GM12878 (cell line): ENCODE results near the gene ZDHHC11. TPM values are rescaled to one million over a fixed set of nuclear protein-coding genes. Genes with fewer than 3 reads are reported as not detected.

ENCODE experiments used
- CEBPB ChIP-seq, 2 experiments: fragments of 150-350 bp in 1 of 2; IDR thresholded peaks; 2 replicates each; pipeline ENCODE4 v1.6.1; 2012 to 2014; ENCODE audit warnings: low read depth in 2 of 2, low read length in 2 of 2, borderline replicate concordance in 1 of 2, inconsistent platforms in 1 of 2
- CEBPZ ChIP-seq: fragments of 150-350 bp; IDR thresholded peaks from 2 replicates; pipeline ENCODE4 v1.6.1; 2016; ENCODE audit warnings: low read depth, low read length
- ESRRA ChIP-seq: IDR thresholded peaks from 2 replicates; pipeline ENCODE4 v1.6.1; 2012; ENCODE audit warnings: mild to moderate bottlenecking, low read length, improper control_type of control experiment
- GABPA ChIP-seq: IDR thresholded peaks from 2 replicates; pipeline ENCODE4 v1.6.1; 2014; ENCODE audit warnings: antibody characterized with exemption, low read depth, mild to moderate bottlenecking, inconsistent platforms
- HDAC6 ChIP-seq: fragments of 200-600 bp; sonication (generic); IDR thresholded peaks from one replicate; pipeline ENCODE4 v1.8.0; 2017; ENCODE audit warnings: antibody characterized with exemption; ENCODE audit not compliant: unreplicated experiment
- NKRF ChIP-seq: fragments of 450-650 bp; conservative IDR thresholded peaks from 2 replicates; pipeline ENCODE4 v1.6.1; 2017; ENCODE audit warnings: mild to moderate bottlenecking, moderate library complexity
- NR2C1 ChIP-seq: fragments of 450-650 bp; IDR thresholded peaks from 2 replicates; pipeline ENCODE4 v1.6.1; 2017; ENCODE audit warnings: antibody characterized with exemption, mild to moderate bottlenecking, moderate library complexity
- PAX5 ChIP-seq: IDR thresholded peaks from 2 replicates; pipeline ENCODE4 v1.6.1; 2011; ENCODE audit warnings: low read depth, low read length, borderline replicate concordance
- SMAD5 ChIP-seq: IDR thresholded peaks from 2 replicates; pipeline ENCODE4 v1.6.1; 2016; ENCODE audit warnings: antibody characterized with exemption, low read depth
- SUPT20H ChIP-seq: IDR thresholded peaks from 2 replicates; pipeline ENCODE4 v1.6.1; 2011; ENCODE audit warnings: low read depth, mild to moderate bottlenecking, low read length, moderate library complexity, borderline replicate concordance; ENCODE audit not compliant: control insufficient read depth
- TARDBP ChIP-seq: IDR thresholded peaks from 2 replicates; pipeline ENCODE4 v1.6.1; 2016; ENCODE audit warnings: borderline replicate concordance
- TCF7 ChIP-seq: IDR thresholded peaks from 2 replicates; pipeline ENCODE4 v1.6.1; 2014; ENCODE audit warnings: antibody characterized with exemption, borderline replicate concordance
- ZNF207 ChIP-seq: fragments of 450-650 bp; IDR thresholded peaks from 2 replicates; pipeline ENCODE4 v1.6.1; 2014; ENCODE audit warnings: antibody characterized with exemption, mild to moderate bottlenecking, borderline replicate concordance
- ZNF622 ChIP-seq: fragments of 450-650 bp; IDR thresholded peaks from 2 replicates; pipeline ENCODE4 v1.6.1; 2017; ENCODE audit warnings: mild to moderate bottlenecking, inconsistent platforms
- polyA plus RNA-seq, 11 experiments: library from polyadenylated mRNA; depleted of rRNA in 4 of 11; unstranded in 6 of 11; stranded (reverse) in 5 of 11; fragments of >200 nt; fragmentation: Nextera tagmentation in 4 of 11; fragmentation: Illumina TruSeq in 1 of 11; extraction: Ambion mirVana in 4 of 11; extraction: Trizol in 1 of 11; gene quantifications; 1 replicate in 1 of 11; 2 replicates in 10 of 11; pipeline versions ENCODE4 v1.2.1 to v1.2.3, GENCODE V29; 2011 to 2016; ENCODE audit warnings: inconsistent platforms in 2 of 11, missing spikeins in 2 of 11, low read depth in 1 of 11
- total RNA-seq, 4 experiments: library from RNA; depleted of rRNA in 3 of 4; stranded (reverse); fragments of >200 nt in 3 of 4; fragmentation: Illumina TruSeq in 1 of 4; extraction: Trizol in 1 of 4; gene quantifications; 2 replicates each; pipeline versions ENCODE4 v1.2.1 to v1.2.3, GENCODE V29; 2013 to 2021
- TF ChIP-seq, protein P1 (sequence below): fragments of 450-650 bp; IDR thresholded peaks from 2 replicates; pipeline ENCODE4 v1.6.1; 2017; ENCODE audit warnings: mild to moderate bottlenecking
- TF ChIP-seq, protein P2 (sequence below): IDR thresholded peaks from 2 replicates; pipeline ENCODE4 v1.6.1; 2011; ENCODE audit warnings: borderline replicate concordance, low read depth, mild to moderate bottlenecking, moderate library complexity, mixed read lengths, low read length; ENCODE audit not compliant: insufficient read depth; ENCODE audit errors: extremely low read length
- TF ChIP-seq, protein P3 (sequence below): IDR thresholded peaks from 2 replicates; pipeline ENCODE4 v1.6.1; 2012; ENCODE audit warnings: low read depth, low read length, improper control_type of control experiment
- TF ChIP-seq, protein P4 (sequence below): fragments of 450-650 bp; IDR thresholded peaks from 2 replicates; pipeline ENCODE4 v1.6.1; 2017; ENCODE audit warnings: borderline replicate concordance

Gene ZDHHC11
- total and polyA plus RNA-seq, 10 of the 15 experiments (the other 5 are each of a cell fraction or from before 2014, with no cell fraction given) = 0.04 to 1.4 (median 0.30) TPM

DNA sequence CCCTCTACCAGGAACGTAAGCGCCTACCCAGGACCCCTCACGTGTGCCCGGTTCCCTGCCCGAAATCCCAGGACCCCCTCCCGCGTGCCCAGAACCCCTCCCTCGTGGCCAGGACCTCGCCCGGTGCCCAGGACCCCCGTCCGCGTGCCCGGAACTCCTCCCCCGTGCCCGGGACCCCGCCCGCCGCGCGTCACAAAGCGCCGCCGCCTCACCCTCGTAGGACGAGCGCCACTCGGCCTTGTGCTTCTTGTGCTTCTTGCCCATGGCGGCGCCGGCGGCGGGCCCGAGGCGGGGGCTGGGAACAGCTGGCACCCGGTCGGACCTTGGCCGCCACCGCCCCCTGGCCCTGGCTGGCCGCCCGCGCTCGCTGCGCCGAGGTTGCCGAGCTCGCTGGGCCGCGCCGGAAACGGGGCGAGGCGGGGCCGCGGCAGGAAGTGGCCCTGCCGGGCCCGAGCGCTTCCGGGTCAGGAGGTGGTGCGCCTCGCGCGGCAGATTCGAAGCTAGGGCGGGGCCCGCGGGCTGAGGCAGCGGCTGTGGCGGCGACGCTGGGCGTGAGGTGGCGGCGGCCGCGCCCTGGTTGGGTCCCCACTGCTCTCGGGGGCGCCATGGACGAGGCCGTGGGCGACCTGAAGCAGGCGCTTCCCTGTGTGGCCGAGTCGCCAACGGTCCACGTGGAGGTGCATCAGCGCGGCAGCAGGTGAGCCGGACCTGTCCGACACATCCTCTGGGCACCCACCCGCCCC lies 41.8 kb upstream of the ZDHHC11 start, which contains the start of the genes BRD9 and TRIP13 (continued):
- TF ChIP-seq CEBPZ = no peak
- TF ChIP-seq, protein P1, sequence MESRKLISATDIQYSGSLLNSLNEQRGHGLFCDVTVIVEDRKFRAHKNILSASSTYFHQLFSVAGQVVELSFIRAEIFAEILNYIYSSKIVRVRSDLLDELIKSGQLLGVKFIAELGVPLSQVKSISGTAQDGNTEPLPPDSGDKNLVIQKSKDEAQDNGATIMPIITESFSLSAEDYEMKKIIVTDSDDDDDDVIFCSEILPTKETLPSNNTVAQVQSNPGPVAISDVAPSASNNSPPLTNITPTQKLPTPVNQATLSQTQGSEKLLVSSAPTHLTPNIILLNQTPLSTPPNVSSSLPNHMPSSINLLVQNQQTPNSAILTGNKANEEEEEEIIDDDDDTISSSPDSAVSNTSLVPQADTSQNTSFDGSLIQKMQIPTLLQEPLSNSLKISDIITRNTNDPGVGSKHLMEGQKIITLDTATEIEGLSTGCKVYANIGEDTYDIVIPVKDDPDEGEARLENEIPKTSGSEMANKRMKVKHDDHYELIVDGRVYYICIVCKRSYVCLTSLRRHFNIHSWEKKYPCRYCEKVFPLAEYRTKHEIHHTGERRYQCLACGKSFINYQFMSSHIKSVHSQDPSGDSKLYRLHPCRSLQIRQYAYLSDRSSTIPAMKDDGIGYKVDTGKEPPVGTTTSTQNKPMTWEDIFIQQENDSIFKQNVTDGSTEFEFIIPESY = no peak
- no peak for TF ChIP-seq PAX5
- TF ChIP-seq, protein P2, sequence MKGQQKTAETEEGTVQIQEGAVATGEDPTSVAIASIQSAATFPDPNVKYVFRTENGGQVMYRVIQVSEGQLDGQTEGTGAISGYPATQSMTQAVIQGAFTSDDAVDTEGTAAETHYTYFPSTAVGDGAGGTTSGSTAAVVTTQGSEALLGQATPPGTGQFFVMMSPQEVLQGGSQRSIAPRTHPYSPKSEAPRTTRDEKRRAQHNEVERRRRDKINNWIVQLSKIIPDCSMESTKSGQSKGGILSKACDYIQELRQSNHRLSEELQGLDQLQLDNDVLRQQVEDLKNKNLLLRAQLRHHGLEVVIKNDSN = no peak
- peak; percentile 99 for TF ChIP-seq NR2C1
- TF ChIP-seq HDAC6 = no peak
- no peak for TF ChIP-seq SMAD5
- TF ChIP-seq, protein P3, sequence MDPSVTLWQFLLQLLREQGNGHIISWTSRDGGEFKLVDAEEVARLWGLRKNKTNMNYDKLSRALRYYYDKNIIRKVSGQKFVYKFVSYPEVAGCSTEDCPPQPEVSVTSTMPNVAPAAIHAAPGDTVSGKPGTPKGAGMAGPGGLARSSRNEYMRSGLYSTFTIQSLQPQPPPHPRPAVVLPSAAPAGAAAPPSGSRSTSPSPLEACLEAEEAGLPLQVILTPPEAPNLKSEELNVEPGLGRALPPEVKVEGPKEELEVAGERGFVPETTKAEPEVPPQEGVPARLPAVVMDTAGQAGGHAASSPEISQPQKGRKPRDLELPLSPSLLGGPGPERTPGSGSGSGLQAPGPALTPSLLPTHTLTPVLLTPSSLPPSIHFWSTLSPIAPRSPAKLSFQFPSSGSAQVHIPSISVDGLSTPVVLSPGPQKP = 0 out of 2 replicates have a peak, but pooled peaks have one; percentile 33
- TF ChIP-seq SUPT20H = no peak
- TF ChIP-seq TARDBP = no peak
- TF ChIP-seq, protein P4, sequence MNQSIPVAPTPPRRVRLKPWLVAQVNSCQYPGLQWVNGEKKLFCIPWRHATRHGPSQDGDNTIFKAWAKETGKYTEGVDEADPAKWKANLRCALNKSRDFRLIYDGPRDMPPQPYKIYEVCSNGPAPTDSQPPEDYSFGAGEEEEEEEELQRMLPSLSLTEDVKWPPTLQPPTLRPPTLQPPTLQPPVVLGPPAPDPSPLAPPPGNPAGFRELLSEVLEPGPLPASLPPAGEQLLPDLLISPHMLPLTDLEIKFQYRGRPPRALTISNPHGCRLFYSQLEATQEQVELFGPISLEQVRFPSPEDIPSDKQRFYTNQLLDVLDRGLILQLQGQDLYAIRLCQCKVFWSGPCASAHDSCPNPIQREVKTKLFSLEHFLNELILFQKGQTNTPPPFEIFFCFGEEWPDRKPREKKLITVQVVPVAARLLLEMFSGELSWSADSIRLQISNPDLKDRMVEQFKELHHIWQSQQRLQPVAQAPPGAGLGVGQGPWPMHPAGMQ = no peak
- peak; percentile 91 for TF ChIP-seq GABPA
- 0 out of 2 replicates have a peak, but pooled peaks have one; percentile 45 for TF ChIP-seq ESRRA
- TF ChIP-seq NKRF = peak; percentile 100
- TF ChIP-seq CEBPB (IDR thresholded peaks at IDR 0.05; ENCODE audit: borderline replicate concordance in 1 of 2, low read depth in 2 of 2, low read length in 2 of 2) = no peak
- TF ChIP-seq ZNF622 = no peak
- TF ChIP-seq ZNF207 = peak; percentile 94; the same call in 1 of the 2 replicates
- TF ChIP-seq TCF7 = no peak
